ENCODE data around the gene CCDC102B. TPM values are rescaled to one million over a fixed set of nuclear protein-coding genes. Genes with fewer than 3 reads are reported as not detected.

CCDC102B gene
- 1 to 10 TPM; 1.2 to 3.5 (median 2.5) TPM for total RNA-seq (2021; fragmentation: NEBNext Ultra II Directional; extraction: Animal tissue kit (Norgen Biotek cat#: 25700))
- long read RNA-seq, partial matches to known transcripts = 1 of 4 reads
- long read RNA-seq, other reads (novel, unspliced or antisense) = 3 of 4 reads

DNA sequence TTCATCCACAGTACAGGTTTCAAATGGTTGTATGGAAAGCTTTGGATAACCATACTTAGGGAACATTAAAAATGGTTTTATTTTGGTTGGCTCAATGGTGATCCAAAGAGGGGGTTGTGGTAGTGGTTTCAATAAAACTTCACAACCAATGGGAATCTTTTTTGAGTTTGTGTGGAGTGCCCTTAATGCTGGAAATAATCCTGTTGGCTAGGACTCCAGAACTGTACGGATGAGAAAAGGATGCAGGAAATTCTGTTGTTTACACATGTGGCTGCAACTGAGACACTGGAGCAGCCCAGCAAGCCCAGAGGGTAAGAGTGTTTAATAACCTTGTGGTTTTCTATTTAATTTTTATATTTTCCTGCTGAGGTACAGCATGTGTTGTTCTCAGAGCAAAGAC, at the start of gene CCDC102B:
Gene CCDC102B, plus strand, starts transcription at position 210 of the 400 bp plus-strand sequence. CDS start 38,684 bp downstream, outside the sequence.
- H3K27ac Mint-ChIP-seq = no peak within 1 kb of the TSS; the same call in 1 of the 2 replicates
- peak; percentile 54 for DNase-seq
- H3K27me3 Mint-ChIP-seq (ENCODE audit: insufficient read depth) = no peaks in the 10 kb centered on the region
- TF ChIP-seq CTCF (IDR thresholded peaks at IDR 0.05) = no peak
- peaks cover 12% of the 10 kb centered on the region for H3K4me1 Mint-ChIP-seq (ENCODE audit: low read depth)
- no peaks in the 10 kb centered on the region for H3K36me3 Mint-ChIP-seq (ENCODE audit: low read depth)
- H3K9me3 Mint-ChIP-seq = no peaks in the 10 kb centered on the region
- no peak within 1 kb of the TSS for H3K4me3 Mint-ChIP-seq

- DNase-seq = no peak
- peaks cover 11% of the 10 kb centered on the region for H3K9me3 Mint-ChIP-seq
- H3K36me3 Mint-ChIP-seq (ENCODE audit: low read depth) = peaks cover 8% of the 10 kb centered on the region
- TF ChIP-seq CTCF (IDR thresholded peaks at IDR 0.05) = no peak
- no peaks in the 10 kb centered on the region; the same call in none of the 2 replicates for H3K27me3 Mint-ChIP-seq (ENCODE audit: insufficient read depth)
- no peak overlapping the region for H3K27ac Mint-ChIP-seq
- H3K4me1 Mint-ChIP-seq (ENCODE audit: low read depth) = no peaks in the 10 kb centered on the region
- H3K4me3 Mint-ChIP-seq = no peak overlapping the region
Observed at GRCh38 chr18:68757126-68757525, 40.8 kb upstream of the CCDC102B start.

DNA sequence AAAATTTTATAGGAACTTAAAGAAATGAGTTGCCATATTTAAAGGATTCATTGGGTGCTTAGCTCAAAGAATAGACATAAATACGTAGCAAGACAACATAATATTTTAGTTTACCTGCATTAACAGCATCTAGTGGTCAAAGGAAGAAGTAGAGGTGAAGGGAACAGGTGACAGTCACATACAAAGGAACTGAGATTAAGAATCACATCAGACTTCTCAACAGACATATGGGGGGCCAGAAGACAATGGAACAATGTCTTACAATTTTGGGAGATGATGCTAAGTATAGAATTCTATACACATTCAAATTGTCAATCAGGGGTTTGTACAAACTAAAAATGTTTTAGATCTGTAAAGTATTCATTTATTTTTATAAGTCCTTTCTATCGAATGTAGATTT, 38.6 kb upstream of the CCDC102B start:
- H3K27ac Mint-ChIP-seq = no peak overlapping the region
- no peaks in the 10 kb centered on the region; the same call in 1 of the 2 replicates for H3K27me3 Mint-ChIP-seq (ENCODE audit: insufficient read depth)
- peaks cover 14% of the 10 kb centered on the region for H3K4me1 Mint-ChIP-seq (ENCODE audit: low read depth)
- no peak for DNase-seq
- H3K9me3 Mint-ChIP-seq = peaks cover 11% of the 10 kb centered on the region
- no peak overlapping the region for H3K4me3 Mint-ChIP-seq
- no peak for TF ChIP-seq CTCF (IDR thresholded peaks at IDR 0.05)
- peaks cover 8% of the 10 kb centered on the region for H3K36me3 Mint-ChIP-seq (ENCODE audit: low read depth)

DNA sequence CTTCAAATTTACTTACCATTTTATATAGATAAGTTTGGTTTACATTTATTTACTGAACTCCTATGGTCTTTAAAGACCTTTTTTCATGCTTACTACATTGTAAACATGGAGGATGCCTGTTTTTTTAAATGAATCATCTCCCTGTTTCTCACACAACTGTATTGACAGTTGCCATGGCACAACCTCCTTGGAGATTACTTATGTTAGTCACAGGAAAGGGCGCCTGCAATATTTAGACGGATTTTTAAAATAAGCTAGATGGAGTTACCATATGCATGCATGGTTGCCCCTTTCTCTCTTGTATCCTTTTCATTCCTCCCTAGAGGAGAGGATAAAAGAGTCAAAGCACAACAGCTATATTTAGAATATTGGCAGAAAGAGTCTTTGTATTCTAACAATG, 34.8 kb upstream of the CCDC102B start:
- DNase-seq = peak; percentile 11
- Mint-ChIP-seq H3K27me3 (ENCODE audit: insufficient read depth) (no peaks in the 10 kb centered on the region; the same call in 1 of the 2 replicates), H3K9me3 (peaks cover 11% of the 10 kb centered on the region), H3K36me3 (ENCODE audit: low read depth) (peaks cover 8% of the 10 kb centered on the region), H3K4me3 (no peak overlapping the region), H3K27ac (no peak overlapping the region), H3K4me1 (ENCODE audit: low read depth) (peaks cover 15% of the 10 kb centered on the region)
- TF ChIP-seq CTCF (IDR thresholded peaks at IDR 0.05) = no peak

GRCh38 chr18:68764016-68764415, 33.9 kb upstream of the CCDC102B start:
- TF ChIP-seq CTCF (IDR thresholded peaks at IDR 0.05) = no peak
- Mint-ChIP-seq H3K9me3 (peaks cover 6% of the 10 kb centered on the region), H3K4me3 (no peak overlapping the region), H3K4me1 (ENCODE audit: low read depth) (peaks cover 15% of the 10 kb centered on the region), H3K27ac (peak overlapping the region; percentile 8; the same call in 1 of the 2 replicates), H3K36me3 (ENCODE audit: low read depth) (peaks cover 6% of the 10 kb centered on the region), H3K27me3 (ENCODE audit: insufficient read depth) (no peaks in the 10 kb centered on the region; the same call in none of the 2 replicates)
- peak; percentile 13 for DNase-seq
